HCT116 (cell line): ENCODE results near the gene TMEM168. TPM values are rescaled to one million over a fixed set of nuclear protein-coding genes. Genes with fewer than 3 reads are reported as not detected.

Experiments used
- ATAC-seq: fragments of 200-7000 bp; cut with Tn5 transposase; 2 replicates; pipeline ENCODE4 v1.9.1; 2020; ENCODE audit warnings: mild to moderate bottlenecking, moderate library complexity
- BruUV-seq: library from RNA; stranded (reverse); fragments of 400-500 nt; replicated peaks from 2 replicates; lab custom pipeline; 2021; lab: Mats Ljungman, UMichigan
- CTCF ChIA-PET: fragments of 300-600 bp; sonication (Branson Sonifier 250); formaldehyde crosslinking; loops from one replicate; lab custom pipeline; 2021; ENCODE audit warnings: antibody characterized with exemption; lab: Charles Lee
- POLR2A ChIA-PET: fragments of 300-600, 350-600 bp; sonication (Branson Sonifier 250); formaldehyde crosslinking; loops from one replicate; lab custom pipeline; 2021; ENCODE audit warnings: antibody characterized with exemption; lab: Charles Lee
- RAD21 ChIA-PET, 2 experiments: fragments of 300-600 bp; sonication (Branson Sonifier 250); formaldehyde crosslinking; loops; one replicate each; lab custom pipeline; 2023; ENCODE audit warnings: low total read pairs in 2 of 2; ENCODE audit not compliant: uncharacterized antibody in 2 of 2, unreplicated experiment in 2 of 2, low non-redundant PET in 1 of 2; lab: Charles Lee
- DNase-seq: peaks from one replicate; pipeline ENCODE4 v3.0.0-alpha.2; 2010; ENCODE audit warnings: low read depth, low spot score
- H2AFZ ChIP-seq: fragments of 200-600 bp; shearing (Covaris generic), sonication (generic); 2 replicates; pipeline ENCODE4 v1.6.1; 2017; ENCODE audit warnings: low read depth, mixed run types, mixed read lengths, antibody characterized with exemption, low read length; ENCODE audit not compliant: poor library complexity, severe bottlenecking
- H3K27ac ChIP-seq: 2 replicates; pipeline ENCODE4 v1.5.1; 2012; ENCODE audit warnings: low read depth, low read length
- H3K27me3 ChIP-seq: fragments of 200-600 bp; sonication (generic); 2 replicates; pipeline ENCODE4 v1.6.1; 2016; ENCODE audit warnings: mixed run types, low read length, mixed read lengths; ENCODE audit not compliant: insufficient read depth
- H3K36me3 ChIP-seq, 2 experiments: fragments of 200-500 bp in 1 of 2; fragments of 200-600 bp in 1 of 2; sonication (Bioruptor generic) in 1 of 2; sonication (generic) in 1 of 2; 2 replicates each; pipeline versions ENCODE4 v1.5.1 to v1.6.1; 2014 to 2016; ENCODE audit warnings: low read length in 2 of 2, inconsistent platforms in 1 of 2, mixed read lengths in 1 of 2, mixed run types in 1 of 2; ENCODE audit not compliant: insufficient read depth in 2 of 2, control insufficient read depth in 1 of 2
- H3K4me1 ChIP-seq, 2 experiments: fragments of 200-600 bp in 1 of 2; sonication (generic) in 1 of 2; 2 replicates each; pipeline versions ENCODE4 v1.5.1 to v1.6.1; 2012 to 2017; ENCODE audit warnings: low read length in 2 of 2, inconsistent platforms in 1 of 2, mild to moderate bottlenecking in 1 of 2, mixed read lengths in 1 of 2, mixed run types in 1 of 2, moderate library complexity in 1 of 2; ENCODE audit not compliant: insufficient read depth in 2 of 2, control insufficient read depth in 1 of 2
- H3K4me2 ChIP-seq: fragments of 200-600 bp; sonication (generic); 2 replicates; pipeline ENCODE4 v1.6.1; 2017; ENCODE audit warnings: mixed run types, low read length, mixed read lengths
- H3K4me3 ChIP-seq, 2 experiments: fragments of 200-600 bp in 1 of 2; sonication (generic) in 1 of 2; replicated peaks in 1 of 2; 2 replicates each; pipeline ENCODE4 v1.5.1; 2011 to 2016; ENCODE audit warnings: low read length in 2 of 2, control low read depth in 1 of 2, low read depth in 1 of 2, mild to moderate bottlenecking in 1 of 2, mixed read lengths in 1 of 2, mixed run types in 1 of 2
- H3K79me2 ChIP-seq: fragments of 200-600 bp; sonication (generic); 2 replicates; pipeline ENCODE4 v1.6.1; 2017; ENCODE audit warnings: mild to moderate bottlenecking, mixed run types, low read length, moderate library complexity, mixed read lengths; ENCODE audit not compliant: insufficient read depth
- H3K9ac ChIP-seq: fragments of 200-600 bp; sonication (generic); 2 replicates; pipeline ENCODE4 v1.6.1; 2016; ENCODE audit warnings: low read length, mixed read lengths
- H3K9me2 ChIP-seq: fragments of 200-600 bp; sonication (generic), shearing (Covaris generic); 2 replicates; pipeline ENCODE4 v1.6.1; 2017; ENCODE audit warnings: mixed run types, mild to moderate bottlenecking, moderate library complexity; ENCODE audit not compliant: insufficient read depth
- H3K9me3 ChIP-seq, 2 experiments: fragments of 200-500 bp in 1 of 2; fragments of 200-600 bp in 1 of 2; sonication (Bioruptor generic) in 1 of 2; sonication (generic) in 1 of 2; 2 replicates each; pipeline ENCODE4 v1.6.1; 2014 to 2017; ENCODE audit warnings: low read length in 2 of 2, mixed read lengths in 2 of 2, inconsistent platforms in 1 of 2, low read depth in 1 of 2, mild to moderate bottlenecking in 1 of 2, mixed run types in 1 of 2, moderate library complexity in 1 of 2; ENCODE audit not compliant: control insufficient read depth in 1 of 2, insufficient read depth in 1 of 2
- H4K20me1 ChIP-seq: fragments of 200-600 bp; sonication (generic), shearing (Covaris generic); 2 replicates; pipeline ENCODE4 v1.6.1; 2017; ENCODE audit warnings: mixed run types, mild to moderate bottlenecking, moderate library complexity; ENCODE audit not compliant: insufficient read depth
- CEBPB ChIP-seq: IDR thresholded peaks from 2 replicates; pipeline ENCODE4 v1.6.1; 2012; ENCODE audit warnings: low read depth
- FOSL1 ChIP-seq: IDR thresholded peaks from 2 replicates; pipeline ENCODE4 v1.6.1; 2012; ENCODE audit warnings: low read depth
- JUND ChIP-seq: IDR thresholded peaks from 2 replicates; pipeline ENCODE4 v1.6.1; 2012
- POLR2A ChIP-seq: IDR thresholded peaks from 2 replicates; pipeline ENCODE4 v1.7.0; 2011; ENCODE audit warnings: borderline replicate concordance; ENCODE audit not compliant: insufficient read depth, insufficient read length; ENCODE audit errors: extremely low read depth
- SIN3A ChIP-seq: IDR thresholded peaks from 2 replicates; pipeline ENCODE4 v1.6.1; 2012; ENCODE audit warnings: low read depth
- SP1 ChIP-seq: IDR thresholded peaks from 2 replicates; pipeline ENCODE4 v1.6.1; 2012; ENCODE audit warnings: low read depth
- SRF ChIP-seq: IDR thresholded peaks from 2 replicates; pipeline ENCODE4 v1.6.1; 2012; ENCODE audit warnings: low read depth
- intact Hi-C: fragments of 100-400 bp; cut with micrococcal nuclease; formaldehyde crosslinking; loops from 2 replicates; pipeline ENCODE4 v1.10.0; 2022
- total RNA-seq: library from RNA; stranded (reverse); gene quantifications from one replicate; pipeline ENCODE4 v1.2.1, GENCODE V29; 2021; ENCODE audit not compliant: unreplicated experiment
- TF ChIP-seq, protein P1 (sequence below): IDR thresholded peaks from 2 replicates; pipeline ENCODE4 v1.6.1; 2012; ENCODE audit warnings: low read depth
- TF ChIP-seq, protein P2 (sequence below): IDR thresholded peaks from 2 replicates; pipeline ENCODE4 v1.6.1; 2012
- TF ChIP-seq, protein P3 (sequence below): IDR thresholded peaks from 2 replicates; pipeline ENCODE4 v1.6.1; 2011; ENCODE audit warnings: mild to moderate bottlenecking, low read length, moderate library complexity; ENCODE audit not compliant: insufficient replicate concordance; ENCODE audit errors: extremely low read depth
- TF ChIP-seq, protein P4 (sequence below): IDR thresholded peaks from 2 replicates; pipeline ENCODE4 v1.6.1; 2012

The TMEM168 gene
- total RNA-seq, 1 experiment from 2014 or later = 16.5 TPM

DNA sequence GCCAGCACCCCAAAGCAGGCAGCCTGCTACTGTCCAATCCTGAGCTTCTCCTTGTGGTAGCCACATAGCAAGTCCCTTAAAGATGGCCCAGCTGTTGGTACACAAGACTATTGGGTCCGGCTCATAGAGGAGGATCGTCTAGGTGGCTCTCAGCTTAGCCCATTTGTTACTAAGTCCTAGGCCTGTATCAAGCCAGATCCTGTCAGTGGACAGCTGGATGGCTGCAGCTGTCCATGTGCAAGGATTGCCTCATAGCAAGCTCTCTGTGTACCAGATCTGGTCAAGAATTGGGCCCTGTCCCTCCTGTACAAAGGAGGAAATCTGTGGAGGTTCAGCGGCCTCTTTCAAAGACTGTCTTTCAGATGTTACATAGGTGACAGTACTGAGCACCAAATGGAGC, 12.2 kb upstream of the TMEM168 start:
- no TSS peak for BruUV-seq
- no peaks in the 10 kb centered on the region for H3K27me3 ChIP-seq
- intact Hi-C loops = no loop called here
- RAD21 ChIA-PET = no interaction called here
- no peak overlapping the region for H3K4me2 ChIP-seq
- POLR2A ChIA-PET = no interaction called here
- no peak for TF ChIP-seq SP1
- TF ChIP-seq JUND = no peak
- TF ChIP-seq POLR2A = no peak
- TF ChIP-seq, protein P1, sequence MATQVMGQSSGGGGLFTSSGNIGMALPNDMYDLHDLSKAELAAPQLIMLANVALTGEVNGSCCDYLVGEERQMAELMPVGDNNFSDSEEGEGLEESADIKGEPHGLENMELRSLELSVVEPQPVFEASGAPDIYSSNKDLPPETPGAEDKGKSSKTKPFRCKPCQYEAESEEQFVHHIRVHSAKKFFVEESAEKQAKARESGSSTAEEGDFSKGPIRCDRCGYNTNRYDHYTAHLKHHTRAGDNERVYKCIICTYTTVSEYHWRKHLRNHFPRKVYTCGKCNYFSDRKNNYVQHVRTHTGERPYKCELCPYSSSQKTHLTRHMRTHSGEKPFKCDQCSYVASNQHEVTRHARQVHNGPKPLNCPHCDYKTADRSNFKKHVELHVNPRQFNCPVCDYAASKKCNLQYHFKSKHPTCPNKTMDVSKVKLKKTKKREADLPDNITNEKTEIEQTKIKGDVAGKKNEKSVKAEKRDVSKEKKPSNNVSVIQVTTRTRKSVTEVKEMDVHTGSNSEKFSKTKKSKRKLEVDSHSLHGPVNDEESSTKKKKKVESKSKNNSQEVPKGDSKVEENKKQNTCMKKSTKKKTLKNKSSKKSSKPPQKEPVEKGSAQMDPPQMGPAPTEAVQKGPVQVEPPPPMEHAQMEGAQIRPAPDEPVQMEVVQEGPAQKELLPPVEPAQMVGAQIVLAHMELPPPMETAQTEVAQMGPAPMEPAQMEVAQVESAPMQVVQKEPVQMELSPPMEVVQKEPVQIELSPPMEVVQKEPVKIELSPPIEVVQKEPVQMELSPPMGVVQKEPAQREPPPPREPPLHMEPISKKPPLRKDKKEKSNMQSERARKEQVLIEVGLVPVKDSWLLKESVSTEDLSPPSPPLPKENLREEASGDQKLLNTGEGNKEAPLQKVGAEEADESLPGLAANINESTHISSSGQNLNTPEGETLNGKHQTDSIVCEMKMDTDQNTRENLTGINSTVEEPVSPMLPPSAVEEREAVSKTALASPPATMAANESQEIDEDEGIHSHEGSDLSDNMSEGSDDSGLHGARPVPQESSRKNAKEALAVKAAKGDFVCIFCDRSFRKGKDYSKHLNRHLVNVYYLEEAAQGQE = no peak
- TF ChIP-seq, protein P2, sequence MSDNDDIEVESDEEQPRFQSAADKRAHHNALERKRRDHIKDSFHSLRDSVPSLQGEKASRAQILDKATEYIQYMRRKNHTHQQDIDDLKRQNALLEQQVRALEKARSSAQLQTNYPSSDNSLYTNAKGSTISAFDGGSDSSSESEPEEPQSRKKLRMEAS = no peak
- no peak for TF ChIP-seq FOSL1
- no peak for TF ChIP-seq CEBPB
- TF ChIP-seq, protein P3, sequence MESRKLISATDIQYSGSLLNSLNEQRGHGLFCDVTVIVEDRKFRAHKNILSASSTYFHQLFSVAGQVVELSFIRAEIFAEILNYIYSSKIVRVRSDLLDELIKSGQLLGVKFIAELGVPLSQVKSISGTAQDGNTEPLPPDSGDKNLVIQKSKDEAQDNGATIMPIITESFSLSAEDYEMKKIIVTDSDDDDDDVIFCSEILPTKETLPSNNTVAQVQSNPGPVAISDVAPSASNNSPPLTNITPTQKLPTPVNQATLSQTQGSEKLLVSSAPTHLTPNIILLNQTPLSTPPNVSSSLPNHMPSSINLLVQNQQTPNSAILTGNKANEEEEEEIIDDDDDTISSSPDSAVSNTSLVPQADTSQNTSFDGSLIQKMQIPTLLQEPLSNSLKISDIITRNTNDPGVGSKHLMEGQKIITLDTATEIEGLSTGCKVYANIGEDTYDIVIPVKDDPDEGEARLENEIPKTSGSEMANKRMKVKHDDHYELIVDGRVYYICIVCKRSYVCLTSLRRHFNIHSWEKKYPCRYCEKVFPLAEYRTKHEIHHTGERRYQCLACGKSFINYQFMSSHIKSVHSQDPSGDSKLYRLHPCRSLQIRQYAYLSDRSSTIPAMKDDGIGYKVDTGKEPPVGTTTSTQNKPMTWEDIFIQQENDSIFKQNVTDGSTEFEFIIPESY = no peak
- TF ChIP-seq SIN3A = no peak
- TF ChIP-seq SRF = no peak
- TF ChIP-seq, protein P4, sequence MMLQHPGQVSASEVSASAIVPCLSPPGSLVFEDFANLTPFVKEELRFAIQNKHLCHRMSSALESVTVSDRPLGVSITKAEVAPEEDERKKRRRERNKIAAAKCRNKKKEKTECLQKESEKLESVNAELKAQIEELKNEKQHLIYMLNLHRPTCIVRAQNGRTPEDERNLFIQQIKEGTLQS = no peak
- H3K9me3 ChIP-seq = no peaks in the 10 kb centered on the region
- H3K4me1 ChIP-seq = no peaks in the 10 kb centered on the region
- no peaks in the 10 kb centered on the region for H4K20me1 ChIP-seq
- no peaks in the 10 kb centered on the region for H3K9me2 ChIP-seq
- H3K4me3 ChIP-seq = no peak overlapping the region
- CTCF ChIA-PET = no interaction called here
- no peak overlapping the region for H2AFZ ChIP-seq
- H3K36me3 ChIP-seq = no peaks in the 10 kb centered on the region
- no peak overlapping the region for H3K27ac ChIP-seq
- no peaks in the 10 kb centered on the region for H3K79me2 ChIP-seq
- H3K9ac ChIP-seq = no peak overlapping the region
- DNase-seq (no peak), ATAC-seq (no peak)
